PC-9 (cell line): ENCODE results near the gene MAL. TPM values are rescaled to one million over a fixed set of nuclear protein-coding genes. Genes with fewer than 3 reads are reported as not detected.

Source experiments
- BruUV-seq: library from RNA; stranded (reverse); fragments of 400-500 nt; replicated peaks from 2 replicates; lab custom pipeline; 2021; lab: Mats Ljungman, UMichigan
- CTCF ChIA-PET: fragments of 300-600 bp; sonication (Branson Sonifier 250); formaldehyde crosslinking; loops from one replicate; lab custom pipeline; 2022; ENCODE audit warnings: antibody characterized with exemption; lab: Charles Lee
- POLR2A ChIA-PET: fragments of 300-600 bp; sonication (Branson Sonifier 250); formaldehyde crosslinking; loops from one replicate; lab custom pipeline; 2022; ENCODE audit warnings: antibody characterized with exemption; ENCODE audit not compliant: unreplicated experiment; lab: Charles Lee
- DNase-seq, 2 experiments: peaks; one replicate each; pipeline versions ENCODE4 v3.0.0 to v3.0.0-alpha.2; 2015 to 2022; ENCODE audit warnings: mixed read lengths in 1 of 2
- H2AFZ ChIP-seq: fragments of 200-600 bp; sonication (generic); 2 replicates; pipeline ENCODE4 v1.8.1; 2017; ENCODE audit warnings: antibody characterized with exemption
- H3F3A ChIP-seq: fragments of 200-600 bp; sonication (generic); 2 replicates; pipeline ENCODE4 v1.8.1; 2017; ENCODE audit warnings: antibody characterized with exemption, mild to moderate bottlenecking, low read depth; ENCODE audit not compliant: insufficient read depth
- H3K27ac ChIP-seq: fragments of 200-600 bp; sonication (generic); 2 replicates; pipeline ENCODE4 v1.6.1; 2016; ENCODE audit warnings: mixed run types
- H3K27me3 ChIP-seq: fragments of 200-600 bp; sonication (generic); 2 replicates; pipeline ENCODE4 v1.6.1; 2016; ENCODE audit warnings: low read depth, mixed run types; ENCODE audit not compliant: insufficient read depth
- H3K36me3 ChIP-seq: fragments of 200-600 bp; sonication (generic); 2 replicates; pipeline ENCODE4 v1.6.1; 2016; ENCODE audit warnings: low read depth, mixed run types
- H3K4me1 ChIP-seq: fragments of 200-600 bp; sonication (generic); replicated peaks from 2 replicates; pipeline ENCODE4 v1.6.1; 2016; ENCODE audit warnings: mixed run types; ENCODE audit not compliant: insufficient read depth
- H3K4me2 ChIP-seq: fragments of 200-600 bp; sonication (generic); 2 replicates; pipeline ENCODE4 v1.6.1; 2017; ENCODE audit warnings: mixed run types
- H3K4me3 ChIP-seq: fragments of 200-600 bp; sonication (generic); 2 replicates; pipeline ENCODE4 v1.6.1; 2016; ENCODE audit warnings: mixed run types
- H3K79me2 ChIP-seq: fragments of 200-600 bp; sonication (generic); 2 replicates; pipeline ENCODE4 v1.6.1; 2017; ENCODE audit warnings: low read depth, mixed run types
- H3K9me2 ChIP-seq: fragments of 200-600 bp; sonication (generic); 2 replicates; pipeline ENCODE4 v1.8.1; 2017; ENCODE audit warnings: mild to moderate bottlenecking; ENCODE audit not compliant: insufficient read depth
- H3K9me3 ChIP-seq: fragments of 200-600 bp; sonication (generic); 2 replicates; pipeline ENCODE4 v1.8.1; 2016; ENCODE audit warnings: low read depth; ENCODE audit not compliant: insufficient read depth
- H4K20me1 ChIP-seq: fragments of 200-600 bp; sonication (generic); 2 replicates; pipeline ENCODE4 v1.8.1; 2017; ENCODE audit not compliant: insufficient read depth
- CTCF ChIP-seq: fragments of 200-600 bp; sonication (generic); conservative IDR thresholded peaks from 2 replicates; pipeline ENCODE4 v1.6.1; 2017; ENCODE audit warnings: mixed run types, antibody characterized with exemption, mild to moderate bottlenecking, moderate library complexity
- EZH2 ChIP-seq: fragments of 200-600 bp; sonication (generic); IDR thresholded peaks from 2 replicates; pipeline ENCODE4 v1.8.0; 2017; ENCODE audit warnings: antibody characterized with exemption, low read depth
- intact Hi-C: fragments of 100-400 bp; cut with micrococcal nuclease; formaldehyde crosslinking; loops from one replicate; pipeline ENCODE4 v1.10.0; 2022; ENCODE audit not compliant: unreplicated experiment
- total RNA-seq: library from RNA; stranded (reverse); gene quantifications from 2 replicates; pipeline ENCODE4 v1.2.3, GENCODE V29; 2021

Gene MAL
- total RNA-seq, 1 experiment from 2014 or later, result 146 TPM

- peak; percentile 89 for TF ChIP-seq CTCF
- no peak for TF ChIP-seq EZH2
- CTCF ChIA-PET, result interaction anchor here (0.7 to 4.5 kb wide), 9 partner anchors 11 to 92 kb away, joined by 3 to 62 read pairs (median 5); no protein-coding TSS in a partner anchor
- Histone ChIP-seq H3K4me2 (peak overlapping the region; percentile 97), H2AFZ (no peak overlapping the region), H3K27ac (peak overlapping the region; percentile 19; the same call in 1 of the 2 replicates), H3F3A (peaks cover 59% of the 10 kb centered on the region), H4K20me1 (peaks cover 4% of the 10 kb centered on the region), H3K27me3 (no peaks in the 10 kb centered on the region), H3K9me3 (no peaks in the 10 kb centered on the region), H3K4me3 (peak overlapping the region; percentile 4; the same call in 1 of the 2 replicates), H3K79me2 (peaks cover 59% of the 10 kb centered on the region), H3K36me3 (no peaks in the 10 kb centered on the region), H3K4me1 (peaks cover 79% of the 10 kb centered on the region), H3K9me2 (no peaks in the 10 kb centered on the region)
- peak; percentile 64 to 71 for DNase-seq
- no TSS peak for BruUV-seq
- POLR2A ChIA-PET, result interaction anchor here (0.9 kb wide), 1 partner anchor 36 kb away, joined by 4 read pairs; no protein-coding TSS in a partner anchor
- intact Hi-C loops, result loop anchor here (1.0 kb wide), 3 partner anchors 25 to 92 kb away; no protein-coding TSS in a partner anchor
Observed at GRCh38 chr2:95023222-95023597, 2.3 kb upstream of the MAL start.

GRCh38 chr2:95024371-95024770 lies 1.1 kb upstream of the MAL start:
- no peaks in the 10 kb centered on the region for H3K9me2 ChIP-seq
- H3K4me3 ChIP-seq, result peak overlapping the region; percentile 94; the same call in 1 of the 2 replicates
- intact Hi-C loops, result no loop called here
- BruUV-seq, result no TSS peak
- H4K20me1 ChIP-seq, result peaks cover 4% of the 10 kb centered on the region
- H3K4me2 ChIP-seq, result peak overlapping the region; percentile 97
- no peaks in the 10 kb centered on the region for H3K27me3 ChIP-seq
- H3K4me1 ChIP-seq, result peaks cover 84% of the 10 kb centered on the region
- H3K36me3 ChIP-seq, result peaks cover 9% of the 10 kb centered on the region
- H3K79me2 ChIP-seq, result peaks cover 70% of the 10 kb centered on the region
- H3K27ac ChIP-seq, result no peak overlapping the region
- peaks cover 67% of the 10 kb centered on the region for H3F3A ChIP-seq
- TF ChIP-seq CTCF (no peak), EZH2 (no peak)
- no peaks in the 10 kb centered on the region for H3K9me3 ChIP-seq
- no peak overlapping the region for H2AFZ ChIP-seq
- DNase-seq, result no peak
- CTCF ChIA-PET, result interaction anchor here (0.9 to 4.5 kb wide), 6 partner anchors 9 to 54 kb away, joined by 3 to 62 read pairs (median 5); no protein-coding TSS in a partner anchor
- POLR2A ChIA-PET, result interaction anchor here (0.7 kb wide), 1 partner anchor 19 kb away, joined by 3 read pairs; no protein-coding TSS in a partner anchor

GRCh38 chr2:95024960-95025405 lies 525 bp upstream of the MAL start:
- DNase-seq, result no peak
- H3K27ac ChIP-seq, result no peak overlapping the region
- peak overlapping the region; percentile 94 for H3K4me3 ChIP-seq
- peaks cover 73% of the 10 kb centered on the region for H3K79me2 ChIP-seq
- peak overlapping the region; percentile 97 for H3K4me2 ChIP-seq
- H3F3A ChIP-seq, result peaks cover 68% of the 10 kb centered on the region
- ChIA-PET CTCF (interaction anchor here (1.0 to 4.5 kb wide), 4 partner anchors 28 to 53 kb away, joined by 3 to 62 read pairs (median 9); no protein-coding TSS in a partner anchor), POLR2A (interaction anchor here (0.6 to 0.7 kb wide), 2 partner anchors 18 to 55 kb away, joined by 3 read pairs; no protein-coding TSS in a partner anchor)
- H3K9me3 ChIP-seq, result no peaks in the 10 kb centered on the region
- no peak for TF ChIP-seq CTCF
- no peak for TF ChIP-seq EZH2
- H3K27me3 ChIP-seq, result no peaks in the 10 kb centered on the region
- H3K36me3 ChIP-seq, result peaks cover 10% of the 10 kb centered on the region
- H3K9me2 ChIP-seq, result no peaks in the 10 kb centered on the region
- intact Hi-C loops, result no loop called here
- TSS peak; percentile 15 for BruUV-seq
- peaks cover 4% of the 10 kb centered on the region for H4K20me1 ChIP-seq
- peaks cover 84% of the 10 kb centered on the region for H3K4me1 ChIP-seq
- H2AFZ ChIP-seq, result no peak overlapping the region
